Measurements from ENCODE around the gene KRTAP9-4.
"Not testable (repeated sequence)": the region's sequence is repeated elsewhere in the genome, so short reads cannot be mapped to it uniquely, and the experiment has no call there.

Gene KRTAP9-4

DNA sequence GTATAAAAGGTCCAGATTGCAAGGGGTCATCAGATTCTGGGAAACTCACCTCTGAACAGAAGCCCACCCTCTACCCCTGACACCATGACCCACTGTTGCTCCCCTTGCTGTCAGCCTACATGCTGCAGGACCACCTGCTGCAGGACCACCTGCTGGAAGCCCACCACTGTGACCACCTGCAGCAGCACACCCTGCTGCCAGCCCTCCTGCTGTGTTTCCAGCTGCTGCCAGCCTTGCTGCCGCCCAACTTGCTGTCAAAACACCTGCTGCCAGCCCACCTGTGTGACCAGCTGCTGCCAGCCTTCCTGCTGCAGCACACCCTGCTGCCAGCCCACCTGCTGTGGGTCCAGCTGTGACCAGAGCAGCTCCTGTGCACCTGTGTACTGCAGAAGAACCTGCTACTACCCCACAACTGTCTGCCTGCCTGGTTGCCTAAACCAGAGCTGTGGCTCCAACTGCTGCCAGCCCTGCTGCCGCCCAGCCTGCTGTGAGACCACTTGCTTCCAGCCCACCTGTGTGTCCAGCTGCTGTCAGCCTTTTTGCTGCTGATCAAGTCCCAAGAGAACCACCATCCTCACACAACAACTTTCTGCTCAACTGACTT is at the start of gene KRTAP9-4:
Gene KRTAP9-4, plus strand, starts transcription at position 51 of the 604 bp plus-strand sequence. Its CDS starts 34 bp downstream, at position 85.
- not testable (repeated sequence) for H3K9ac ChIP-seq (ENCODE audit: low read depth, low read length); H3K36me3 ChIP-seq (ENCODE audit: insufficient read depth, low read depth, low read length); H3K27ac ChIP-seq (ENCODE audit: low read length); H3K4me3 ChIP-seq (ENCODE audit: low read length); H3K4me1 ChIP-seq (ENCODE audit: insufficient read depth, low read length); H3K27me3 ChIP-seq (ENCODE audit: insufficient read depth, low read length); H3K9me3 ChIP-seq (ENCODE audit: insufficient read depth, low read depth, low read length)

DNA sequence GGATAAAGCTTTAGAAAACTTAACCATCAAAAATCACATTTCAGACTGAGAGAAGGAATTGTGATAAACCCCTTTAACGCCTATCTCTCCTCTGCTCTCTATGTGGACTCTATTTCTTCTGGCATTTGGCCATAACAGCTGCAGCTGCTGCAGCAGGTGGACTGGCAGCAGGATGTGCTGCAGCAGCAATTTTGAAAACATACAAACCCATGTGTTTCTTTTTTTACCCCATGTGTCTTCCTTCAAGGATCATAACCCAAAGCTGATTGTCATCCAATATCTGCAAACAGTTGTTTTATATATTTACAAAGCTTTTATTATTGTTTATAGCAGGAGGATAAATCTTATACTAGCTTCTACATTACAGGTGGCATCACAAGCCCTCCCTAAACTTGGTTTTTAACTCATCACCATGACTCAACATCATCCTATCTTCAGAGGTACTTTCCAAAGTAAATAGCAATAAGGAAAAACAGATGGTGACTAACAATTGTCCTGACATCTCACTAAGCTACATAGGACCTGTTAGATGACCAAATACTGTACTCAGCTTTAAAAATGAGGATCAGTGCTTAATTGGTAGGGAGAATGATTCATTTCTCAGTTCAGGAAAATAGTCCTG is 37.5 kb upstream of the KRTAP9-4 start:
- no peak overlapping the region for H3K4me3 ChIP-seq (ENCODE audit: low read length)
- no peak overlapping the region for H3K27ac ChIP-seq (ENCODE audit: low read length)
- peaks cover 4% of the 10 kb centered on the region; the same call in 1 of the 2 replicates for H3K9me3 ChIP-seq (ENCODE audit: insufficient read depth, low read depth, low read length)
- no peaks in the 10 kb centered on the region for H3K27me3 ChIP-seq (ENCODE audit: insufficient read depth, low read length)
- no peaks in the 10 kb centered on the region for H3K4me1 ChIP-seq (ENCODE audit: insufficient read depth, low read length)
- H3K9ac ChIP-seq (ENCODE audit: low read depth, low read length), result no peak overlapping the region
- H3K36me3 ChIP-seq (ENCODE audit: insufficient read depth, low read depth, low read length), result no peaks in the 10 kb centered on the region

GRCh38 chr17:41212524-41213169 is 36.8 kb upstream of the KRTAP9-4 start:
- Histone ChIP-seq H3K9me3 (ENCODE audit: insufficient read depth, low read depth, low read length) (no peaks in the 10 kb centered on the region), H3K4me3 (ENCODE audit: low read length) (no peak overlapping the region), H3K27ac (ENCODE audit: low read length) (no peak overlapping the region), H3K27me3 (ENCODE audit: insufficient read depth, low read length) (no peaks in the 10 kb centered on the region), H3K36me3 (ENCODE audit: insufficient read depth, low read depth, low read length) (no peaks in the 10 kb centered on the region), H3K4me1 (ENCODE audit: insufficient read depth, low read length) (no peaks in the 10 kb centered on the region), H3K9ac (ENCODE audit: low read depth, low read length) (no peak overlapping the region)

GRCh38 chr17:41215681-41216080 is 33.8 kb upstream of the KRTAP9-4 start:
- Histone ChIP-seq H3K27me3 (ENCODE audit: insufficient read depth, low read length) (no peaks in the 10 kb centered on the region), H3K9me3 (ENCODE audit: insufficient read depth, low read depth, low read length) (no peaks in the 10 kb centered on the region), H3K4me1 (ENCODE audit: insufficient read depth, low read length) (no peaks in the 10 kb centered on the region), H3K9ac (ENCODE audit: low read depth, low read length) (no peak overlapping the region), H3K36me3 (ENCODE audit: insufficient read depth, low read depth, low read length) (no peaks in the 10 kb centered on the region), H3K4me3 (ENCODE audit: low read length) (no peak overlapping the region), H3K27ac (ENCODE audit: low read length) (no peak overlapping the region)

- no peak overlapping the region for H3K27ac ChIP-seq (ENCODE audit: low read length)
- no peaks in the 10 kb centered on the region for H3K27me3 ChIP-seq (ENCODE audit: insufficient read depth, low read length)
- no peak overlapping the region for H3K9ac ChIP-seq (ENCODE audit: low read depth, low read length)
- H3K9me3 ChIP-seq (ENCODE audit: insufficient read depth, low read depth, low read length), result no peaks in the 10 kb centered on the region
- no peaks in the 10 kb centered on the region for H3K36me3 ChIP-seq (ENCODE audit: insufficient read depth, low read depth, low read length)
- H3K4me1 ChIP-seq (ENCODE audit: insufficient read depth, low read length), result no peaks in the 10 kb centered on the region
- no peak overlapping the region for H3K4me3 ChIP-seq (ENCODE audit: low read length)
Observed at GRCh38 chr17:41223821-41224220, 25.7 kb upstream of the KRTAP9-4 start.

- Histone ChIP-seq H3K4me3 (ENCODE audit: low read length) (no peak overlapping the region), H3K9ac (ENCODE audit: low read depth, low read length) (no peak overlapping the region), H3K9me3 (ENCODE audit: insufficient read depth, low read depth, low read length) (no peaks in the 10 kb centered on the region), H3K27ac (ENCODE audit: low read length) (no peak overlapping the region), H3K4me1 (ENCODE audit: insufficient read depth, low read length) (no peaks in the 10 kb centered on the region), H3K27me3 (ENCODE audit: insufficient read depth, low read length) (no peaks in the 10 kb centered on the region), H3K36me3 (ENCODE audit: insufficient read depth, low read depth, low read length) (no peaks in the 10 kb centered on the region)
Observed at GRCh38 chr17:41226051-41226450, 23.4 kb upstream of the KRTAP9-4 start.

GRCh38 chr17:41226598-41227095 is 22.8 kb upstream of the KRTAP9-4 start, which contains the start of gene KRTAP9-2:
Gene KRTAP9-2 (plus strand): TSS chr17:41226648. CDS start chr17:41226655, 7 bp downstream.
- H3K27me3 ChIP-seq (ENCODE audit: insufficient read depth, low read length); H3K27ac ChIP-seq (ENCODE audit: low read length); H3K9ac ChIP-seq (ENCODE audit: low read depth, low read length): not testable (repeated sequence)

GRCh38 chr17:41230094-41230493 is 19.4 kb upstream of the KRTAP9-4 start:
- Histone ChIP-seq H3K9ac (ENCODE audit: low read depth, low read length) (no peak overlapping the region), H3K27ac (ENCODE audit: low read length) (no peak overlapping the region), H3K36me3 (ENCODE audit: insufficient read depth, low read depth, low read length) (no peaks in the 10 kb centered on the region), H3K4me1 (ENCODE audit: insufficient read depth, low read length) (no peaks in the 10 kb centered on the region), H3K27me3 (ENCODE audit: insufficient read depth, low read length) (no peaks in the 10 kb centered on the region), H3K9me3 (ENCODE audit: insufficient read depth, low read depth, low read length) (no peaks in the 10 kb centered on the region), H3K4me3 (ENCODE audit: low read length) (no peak overlapping the region)

More at GRCh38 chr17:41226598-41227095, 22.8 kb upstream of the KRTAP9-4 start, which contains the start of gene KRTAP9-2:
- H3K4me1 ChIP-seq (ENCODE audit: insufficient read depth, low read length); H3K9me3 ChIP-seq (ENCODE audit: insufficient read depth, low read depth, low read length); H3K36me3 ChIP-seq (ENCODE audit: insufficient read depth, low read depth, low read length); H3K4me3 ChIP-seq (ENCODE audit: low read length): not testable (repeated sequence)

GRCh38 chr17:41231731-41232130 is 17.8 kb upstream of the KRTAP9-4 start:
- H3K9ac ChIP-seq (ENCODE audit: low read depth, low read length), result no peak overlapping the region
- no peak overlapping the region for H3K27ac ChIP-seq (ENCODE audit: low read length)
- no peak overlapping the region for H3K4me3 ChIP-seq (ENCODE audit: low read length)
- H3K27me3 ChIP-seq (ENCODE audit: insufficient read depth, low read length), result no peaks in the 10 kb centered on the region
- no peaks in the 10 kb centered on the region for H3K36me3 ChIP-seq (ENCODE audit: insufficient read depth, low read depth, low read length)
- no peaks in the 10 kb centered on the region for H3K9me3 ChIP-seq (ENCODE audit: insufficient read depth, low read depth, low read length)
- H3K4me1 ChIP-seq (ENCODE audit: insufficient read depth, low read length), result no peaks in the 10 kb centered on the region

DNA sequence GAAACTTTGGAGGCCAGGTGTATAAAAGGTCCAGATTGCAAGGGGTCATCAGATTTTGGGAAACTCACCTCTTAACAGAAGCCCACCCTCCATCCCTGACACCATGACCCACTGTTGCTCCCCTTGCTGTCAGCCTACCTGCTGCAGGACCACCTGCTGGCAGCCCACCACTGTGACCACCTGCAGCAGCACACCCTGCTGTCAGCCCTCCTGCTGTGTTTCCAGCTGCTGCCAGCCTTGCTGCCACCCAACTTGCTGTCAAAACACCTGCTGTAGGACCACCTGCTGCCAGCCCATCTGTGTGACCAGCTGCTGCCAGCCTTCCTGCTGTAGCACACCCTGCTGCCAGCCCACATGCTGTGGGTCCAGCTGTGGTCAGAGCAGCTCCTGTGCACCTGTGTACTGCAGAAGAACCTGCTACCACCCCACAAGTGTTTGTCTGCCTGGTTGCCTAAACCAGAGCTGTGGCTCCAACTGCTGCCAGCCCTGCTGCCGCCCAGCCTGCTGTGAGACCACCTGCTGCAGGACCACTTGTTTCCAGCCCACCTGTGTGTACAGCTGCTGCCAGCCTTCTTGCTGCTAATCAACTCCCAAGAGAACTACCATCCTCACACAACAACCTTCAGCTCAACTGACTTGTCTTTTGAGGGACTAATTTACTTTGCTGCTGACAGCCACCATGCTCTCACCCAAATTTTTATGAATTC is 16.9 kb upstream of the KRTAP9-4 start, which contains the start of gene KRTAP9-3:
Gene KRTAP9-3, plus strand, starts transcription at position 51 of the 707 bp plus-strand sequence. Its CDS starts 53 bp downstream, at position 104.
- H3K36me3 ChIP-seq (ENCODE audit: insufficient read depth, low read depth, low read length); H3K9ac ChIP-seq (ENCODE audit: low read depth, low read length); H3K4me3 ChIP-seq (ENCODE audit: low read length); H3K9me3 ChIP-seq (ENCODE audit: insufficient read depth, low read depth, low read length); H3K4me1 ChIP-seq (ENCODE audit: insufficient read depth, low read length); H3K27me3 ChIP-seq (ENCODE audit: insufficient read depth, low read length); H3K27ac ChIP-seq (ENCODE audit: low read length): not testable (repeated sequence)

DNA sequence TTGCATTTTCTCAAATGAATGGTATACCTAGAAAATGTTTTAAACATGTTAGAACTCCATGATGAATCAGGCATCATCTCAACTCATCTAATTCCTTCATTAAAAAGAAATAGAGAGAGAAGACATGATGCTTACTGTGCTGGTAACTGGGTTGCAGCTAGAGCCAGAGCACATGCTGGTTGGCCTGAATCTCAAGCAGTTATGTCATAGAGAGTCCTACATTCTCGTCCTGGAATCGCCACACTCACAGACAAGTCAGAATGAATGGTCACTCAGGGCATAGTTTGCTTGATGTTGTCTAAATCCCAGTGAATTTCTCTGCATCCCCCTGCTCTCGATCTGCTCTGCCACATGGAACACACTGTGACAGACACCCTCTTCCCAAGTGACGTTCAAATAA is 12.4 kb upstream of the KRTAP9-4 start:
- H3K9ac ChIP-seq (ENCODE audit: low read depth, low read length); H3K36me3 ChIP-seq (ENCODE audit: insufficient read depth, low read depth, low read length); H3K9me3 ChIP-seq (ENCODE audit: insufficient read depth, low read depth, low read length); H3K4me3 ChIP-seq (ENCODE audit: low read length); H3K27me3 ChIP-seq (ENCODE audit: insufficient read depth, low read length); H3K4me1 ChIP-seq (ENCODE audit: insufficient read depth, low read length); H3K27ac ChIP-seq (ENCODE audit: low read length): not testable (repeated sequence)

Measured in iPS-20b (cell line).